ENCODE data around the gene EIF3I. TPM values are rescaled to one million over a fixed set of nuclear protein-coding genes. Genes with fewer than 3 reads are reported as not detected.

EIF3I gene
- polyA plus RNA-seq, 4 donors, result 173 to 190 (median 177) TPM

- no peak for DNase-seq (ENCODE audit: low read depth in 4 of 4, low spot score in 3 of 4)
Observed at GRCh38 chr1:32228771-32229170, 6.6 kb downstream of the EIF3I start.

GRCh38 chr1:32231843-32232432, 9.7 kb downstream of the EIF3I start:
- no peak for DNase-seq (ENCODE audit: low read depth in 4 of 4, low spot score in 3 of 4)

- no peak for DNase-seq (ENCODE audit: low read depth in 4 of 4, low spot score in 3 of 4)
Observed at GRCh38 chr1:32232558-32233304, 10.5 kb downstream of the EIF3I start.

- no peak for DNase-seq (ENCODE audit: low read depth in 4 of 4, low spot score in 3 of 4)
Observed at GRCh38 chr1:32234792-32235191, 12.6 kb downstream of the EIF3I start.

DNA sequence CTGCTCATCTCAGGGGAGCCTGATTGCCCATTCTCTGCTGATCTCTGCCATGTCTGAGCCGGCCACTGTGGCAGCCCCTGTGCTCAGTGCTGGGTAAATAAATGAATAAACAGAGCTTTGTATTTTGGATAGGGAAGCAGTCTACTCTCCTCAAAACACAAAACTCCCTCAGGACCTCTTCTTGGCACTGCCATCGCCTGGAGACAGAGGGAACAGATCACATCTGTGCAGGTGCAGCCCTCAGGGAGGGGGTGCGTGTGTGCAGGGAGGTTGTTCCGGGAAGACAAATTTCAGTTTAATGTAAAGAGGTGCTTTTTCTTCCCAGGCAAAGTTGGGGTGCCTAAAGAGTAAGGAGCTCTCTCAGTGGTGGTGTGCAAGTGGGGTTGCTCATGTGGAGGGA, 17.1 kb downstream of the EIF3I start:
- DNase-seq (ENCODE audit: low read depth in 4 of 4, low spot score in 3 of 4), result no peak

GRCh38 chr1:32239790-32240139, 17.6 kb downstream of the EIF3I start:
- no peak for DNase-seq (ENCODE audit: low read depth in 4 of 4, low spot score in 3 of 4)

GRCh38 chr1:32240140-32240951, 18.1 kb downstream of the EIF3I start:
- peak in 1 of 4 donors; percentile 65 for DNase-seq (ENCODE audit: low read depth in 4 of 4, low spot score in 3 of 4)

DNA sequence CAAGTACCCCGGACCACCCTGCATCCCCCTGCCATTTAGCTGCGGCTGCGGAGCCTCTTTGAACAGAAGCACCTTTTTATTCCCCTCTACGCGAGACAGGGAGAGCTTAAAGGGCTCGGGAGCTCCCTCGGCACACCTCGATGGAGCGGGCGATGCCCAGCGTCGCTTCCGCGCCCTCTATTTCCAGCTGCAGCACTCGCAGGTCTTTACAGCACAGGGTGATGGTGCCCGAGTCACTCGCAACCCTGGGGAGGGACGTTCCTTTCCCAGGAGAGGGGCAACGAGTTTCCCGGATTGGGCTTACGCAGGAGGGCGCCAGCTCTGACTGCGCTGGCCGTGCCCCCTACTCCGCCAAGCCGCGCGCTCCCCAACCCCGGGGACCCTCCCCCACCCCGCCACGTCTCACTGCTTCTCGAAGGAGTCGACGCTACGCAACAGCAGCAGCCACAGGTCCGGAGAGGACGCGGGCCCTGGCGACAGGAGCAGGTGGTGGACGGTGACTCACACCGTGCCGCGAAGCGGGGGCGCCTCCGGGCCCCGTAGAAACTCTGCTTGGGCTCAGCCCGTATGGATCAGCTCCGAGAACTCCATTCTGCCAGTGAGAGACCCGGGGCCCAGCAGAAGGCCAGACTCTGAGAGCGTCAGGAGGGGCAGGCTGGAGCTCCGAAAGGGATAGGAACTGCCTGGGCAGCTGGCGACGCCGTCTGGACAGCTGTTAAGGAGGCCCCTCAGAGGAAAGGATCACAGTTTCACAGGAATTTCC, 19.0 kb downstream of the EIF3I start:
- DNase-seq (ENCODE audit: low read depth in 4 of 4, low spot score in 3 of 4), result peak in 1 of 4 donors; percentile 54

GRCh38 chr1:32242341-32242851, 20.2 kb downstream of the EIF3I start:
- DNase-seq (ENCODE audit: low read depth in 4 of 4, low spot score in 3 of 4), result no peak

DNA sequence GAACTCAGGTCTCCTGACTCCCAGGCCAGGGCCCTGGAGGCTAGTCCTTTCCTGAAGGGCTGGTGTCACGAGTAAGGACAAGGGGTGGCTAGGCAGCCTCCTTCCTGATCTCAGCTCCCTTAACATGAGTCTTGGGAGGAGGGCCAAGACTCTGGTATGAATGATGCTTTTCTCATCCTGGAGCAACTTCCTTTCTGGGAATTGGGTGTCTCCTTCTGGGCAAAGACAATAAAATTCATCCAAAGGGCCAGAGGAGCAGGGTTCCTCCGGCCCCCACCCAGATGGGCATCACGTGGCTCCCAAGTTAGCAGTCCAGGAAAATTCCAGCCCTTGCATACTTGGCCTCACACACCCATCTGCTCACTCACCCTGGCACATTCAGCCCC, 24.7 kb downstream of the EIF3I start, which contains the start of gene FAM167B:
Gene FAM167B (plus strand): TSS at position 335 of the 386 bp plus-strand sequence. CDS start 200 bp downstream, outside the sequence.
- no peak for DNase-seq (ENCODE audit: low read depth in 4 of 4, low spot score in 3 of 4)

GRCh38 chr1:32247452-32247851, 25.2 kb downstream of the EIF3I start:
- DNase-seq (ENCODE audit: low read depth in 4 of 4, low spot score in 3 of 4), result no peak

- DNase-seq (ENCODE audit: low read depth in 4 of 4, low spot score in 3 of 4), result no peak
Observed at GRCh38 chr1:32247983-32248889, 26.0 kb downstream of the EIF3I start.

DNA sequence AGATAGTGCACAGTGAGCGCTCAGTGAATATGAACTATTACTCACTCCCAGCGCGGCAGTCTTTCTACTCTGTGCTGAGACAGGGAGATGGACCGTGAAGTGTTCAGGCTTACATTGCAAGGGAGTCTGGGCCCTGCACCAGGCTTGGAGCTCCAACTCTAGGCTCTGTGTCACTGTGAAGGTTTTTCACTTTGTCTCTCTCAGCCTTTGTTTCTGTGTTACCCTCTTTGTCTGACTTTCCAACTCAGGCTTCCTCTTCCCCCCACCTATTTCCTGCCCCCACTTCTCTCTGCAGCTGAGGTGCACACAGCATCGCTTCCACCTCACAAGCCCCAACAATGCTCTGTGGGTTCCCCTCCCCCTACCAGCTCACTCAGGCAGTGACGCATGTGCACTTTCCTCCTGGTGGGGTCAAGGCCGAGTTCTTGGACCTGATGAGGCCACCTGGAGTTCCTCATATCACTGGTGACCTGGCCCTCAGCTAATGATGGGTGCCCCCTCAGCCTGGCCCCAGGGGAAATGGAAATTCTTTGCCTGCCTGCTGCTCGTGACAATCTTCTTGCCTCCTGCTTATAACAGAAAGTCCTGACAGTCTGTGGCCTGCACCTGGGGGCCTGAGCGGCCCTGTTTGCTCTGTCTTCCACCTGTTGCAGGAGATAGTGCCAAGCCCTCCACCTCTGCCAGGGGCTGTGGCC, 27.8 kb downstream of the EIF3I start:
- DNase-seq (ENCODE audit: low read depth in 4 of 4, low spot score in 3 of 4), result no peak

- no peak for DNase-seq (ENCODE audit: low read depth in 4 of 4, low spot score in 3 of 4)
Observed at GRCh38 chr1:32250893-32251716, 28.9 kb downstream of the EIF3I start, which contains the start of gene LCK. Gene LCK (plus strand): TSS chr1:32251265. CDS start chr1:32274330, 23,065 bp downstream.

GRCh38 chr1:32255072-32256071, 33.2 kb downstream of the EIF3I start:
- DNase-seq (ENCODE audit: low read depth in 4 of 4, low spot score in 3 of 4), result no peak

- no peak for DNase-seq (ENCODE audit: low read depth in 4 of 4, low spot score in 3 of 4)
Observed at GRCh38 chr1:32256473-32257226, 34.4 kb downstream of the EIF3I start.

All from right renal pelvis (tissue), 4 donors.